HG03520 (cell line): ENCODE results near the gene FAM174B.
A peak's percentile ranks its signal among the peaks of the same experiment; 100 is the strongest.

ENCODE experiments used
- ATAC-seq: cut with Tn5 transposase; IDR thresholded peaks from one replicate; pipeline ENCODE4 v1.9.1; 2021; ENCODE audit warnings: mild to moderate bottlenecking, moderate library complexity; ENCODE audit not compliant: unreplicated experiment

Gene FAM174B

DNA sequence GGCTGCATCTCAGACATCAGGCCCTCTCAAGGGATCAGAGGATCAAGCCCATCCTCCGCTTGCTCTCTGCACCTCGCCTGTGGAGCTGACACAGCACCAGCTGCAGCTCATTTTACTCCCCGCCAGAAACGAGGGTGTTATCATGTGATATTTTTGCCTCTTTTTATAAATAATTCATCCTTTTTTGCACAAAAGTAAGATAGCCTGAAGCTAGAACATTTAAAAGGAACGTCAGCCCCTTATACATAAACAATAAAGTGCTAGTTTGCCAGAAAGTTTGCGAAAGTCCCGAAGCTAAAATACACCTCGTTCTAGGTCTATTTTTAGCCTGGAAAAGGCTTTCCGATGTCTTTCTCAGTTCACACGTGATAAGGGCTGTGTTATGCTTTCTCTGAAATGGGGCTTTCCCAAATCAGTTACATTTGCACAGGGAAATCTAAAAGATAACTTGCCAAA lies 9.6 kb upstream of the FAM174B start:
- ATAC-seq, result no peak

DNA sequence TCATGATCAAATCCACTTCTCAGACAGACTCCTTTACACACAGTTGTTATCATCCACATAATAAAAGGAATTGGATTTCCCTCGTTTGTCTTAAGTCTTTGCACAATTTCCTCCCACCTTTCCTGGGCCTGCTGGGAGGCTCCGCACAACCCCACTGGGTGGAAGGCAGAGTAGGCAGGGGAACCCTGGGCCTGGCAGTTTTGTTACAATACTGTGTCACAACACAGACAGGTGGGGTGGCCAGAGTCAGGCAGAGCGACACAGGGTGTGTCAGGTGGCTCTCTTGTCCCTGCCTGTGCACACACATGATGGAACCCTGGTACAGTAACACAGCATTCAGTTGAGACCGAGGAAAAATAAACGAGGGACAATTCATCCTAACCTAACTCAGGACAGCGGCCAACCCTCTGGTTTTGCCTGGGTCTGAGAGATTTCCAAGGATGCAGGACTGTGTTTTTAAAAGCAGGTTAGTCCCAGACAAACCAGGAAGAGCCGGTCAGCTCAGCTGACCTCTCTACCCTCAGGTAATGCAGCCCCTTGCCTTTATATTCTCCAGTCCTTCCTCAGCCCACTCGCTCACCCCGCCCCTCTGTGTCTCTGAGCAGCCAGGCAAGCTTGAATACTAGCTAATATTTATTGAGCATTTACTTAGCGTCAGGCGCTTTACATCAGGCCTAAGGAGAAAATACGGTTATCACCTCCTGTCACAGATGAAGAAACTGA lies 8.8 kb upstream of the FAM174B start:
- no peak for ATAC-seq

DNA sequence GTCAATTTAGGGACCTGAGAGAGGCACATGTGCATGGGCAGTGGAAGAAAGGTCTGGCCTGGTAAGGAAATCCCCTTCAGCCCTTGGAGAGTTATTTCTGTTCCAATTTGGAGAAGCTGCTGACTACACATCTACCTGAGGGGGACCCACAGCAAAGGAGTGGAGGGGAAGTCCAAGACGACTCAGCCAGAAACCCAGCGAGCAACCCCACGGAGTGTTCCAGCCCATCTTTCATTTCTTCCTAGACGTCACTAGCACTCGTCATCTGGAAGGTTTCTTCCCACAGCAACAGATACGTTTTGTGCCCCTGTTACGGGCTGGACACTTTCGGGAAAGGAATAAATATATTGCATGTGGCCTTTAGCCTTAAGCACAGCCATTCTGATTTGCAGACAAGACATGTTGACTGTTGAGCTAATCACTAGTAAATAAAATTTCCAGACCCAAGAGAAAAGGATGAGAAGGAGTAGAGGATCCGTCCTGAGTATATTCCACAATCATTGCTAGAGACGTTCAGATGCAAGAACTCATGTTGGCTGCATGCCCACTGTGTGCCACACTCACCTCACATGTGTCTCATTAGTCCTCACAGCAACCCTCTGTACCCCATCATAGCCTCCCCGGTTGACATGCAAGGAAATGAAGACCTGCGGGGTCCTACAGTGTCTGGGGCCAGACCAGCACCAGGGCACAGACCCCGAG lies 7.8 kb upstream of the FAM174B start:
- ATAC-seq, result peak; percentile 58

DNA sequence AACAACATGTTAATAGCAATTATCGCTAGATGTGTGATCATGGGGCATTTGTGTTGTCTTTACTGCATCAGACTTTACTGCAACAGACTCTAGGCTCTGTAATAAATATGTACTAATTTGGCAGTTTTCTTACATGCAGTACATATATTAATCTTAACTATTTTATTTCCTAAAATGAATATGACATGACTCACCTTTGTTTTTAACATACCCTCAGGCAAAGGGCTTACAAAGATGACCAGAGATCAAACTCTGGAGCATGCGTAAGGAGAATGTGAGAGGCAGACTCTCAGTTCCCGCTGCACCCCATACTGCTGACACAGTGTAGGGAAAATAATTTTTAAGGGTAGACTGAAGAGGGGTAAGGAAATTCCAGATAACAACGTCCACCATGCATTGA lies 7.2 kb upstream of the FAM174B start:
- ATAC-seq, result no peak

DNA sequence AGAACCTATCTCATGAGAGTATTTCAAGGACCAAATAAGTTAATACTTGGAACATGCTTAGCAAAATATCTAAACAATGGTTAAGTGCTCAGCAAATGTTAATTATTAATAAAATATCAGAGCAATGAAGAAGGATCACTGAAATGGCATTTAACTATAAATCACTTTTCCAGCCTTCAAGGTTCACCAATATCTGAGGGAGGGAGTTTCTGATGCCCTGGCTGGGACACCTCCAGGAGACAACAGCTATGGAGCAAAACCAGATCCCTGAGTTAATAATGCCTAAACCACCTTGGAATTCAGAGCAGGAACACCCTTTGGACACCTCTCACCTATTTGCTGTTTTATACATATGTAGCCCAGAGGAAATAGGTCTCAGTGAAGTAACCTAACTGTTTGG lies 6.4 kb upstream of the FAM174B start:
- no peak for ATAC-seq

DNA sequence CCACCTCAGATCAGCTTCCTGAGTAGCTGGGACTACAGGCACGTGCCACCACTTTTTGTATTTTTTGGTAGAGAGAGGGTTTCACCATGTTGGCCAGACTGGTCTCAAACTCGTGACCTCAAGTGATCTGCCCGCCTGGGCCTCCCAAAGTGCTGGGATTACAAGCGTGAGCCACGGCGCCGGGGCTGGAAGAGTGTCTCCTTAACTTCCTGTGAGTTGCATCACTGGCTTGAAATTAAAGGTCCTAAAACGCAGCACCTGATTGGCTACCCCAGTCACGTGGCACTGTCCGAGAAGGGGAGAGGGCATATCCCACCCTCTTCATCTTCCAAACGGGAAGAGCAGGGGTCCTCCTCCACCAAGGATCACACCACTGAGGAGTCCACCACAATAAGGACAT lies 5.5 kb upstream of the FAM174B start:
- ATAC-seq, result no peak

DNA sequence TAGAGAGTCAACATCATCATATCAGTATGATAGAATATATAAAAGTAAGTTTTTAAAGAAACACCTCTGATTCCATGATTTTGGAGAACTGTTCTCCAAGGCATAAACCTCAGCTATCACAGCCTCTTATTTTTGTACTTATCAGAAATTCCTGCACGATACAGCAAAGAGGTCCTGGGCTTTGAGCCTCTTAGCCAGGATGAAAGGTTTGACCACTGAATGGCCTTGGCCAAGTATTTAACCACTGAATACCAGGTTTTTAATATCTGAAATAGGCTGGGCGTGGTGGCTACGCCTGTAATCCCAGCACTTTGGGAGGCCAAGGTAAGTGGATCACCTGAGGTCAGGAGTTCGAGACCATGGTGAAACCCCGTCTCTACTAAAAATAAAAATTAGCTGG lies 1.9 kb upstream of the FAM174B start:
- ATAC-seq, result no peak

DNA sequence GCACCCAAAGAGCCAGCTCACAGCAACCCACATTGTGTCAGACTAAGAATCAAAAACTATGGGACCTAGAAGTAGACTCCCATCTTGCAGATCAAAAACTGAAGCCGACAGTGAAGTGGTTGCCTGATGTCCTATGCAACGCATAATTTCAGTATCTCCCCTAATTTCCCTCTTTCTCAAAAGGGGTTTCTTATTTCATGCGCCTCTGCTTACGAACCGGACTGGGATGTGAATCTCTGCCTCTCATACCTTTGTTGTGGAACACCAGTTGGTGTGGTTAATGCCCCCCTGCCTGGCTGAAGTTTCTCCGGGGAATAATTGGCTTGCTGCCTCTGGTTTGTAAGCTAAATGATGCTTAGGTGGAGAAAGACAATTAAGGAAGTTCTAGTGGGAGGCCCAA lies 514 bp upstream of the FAM174B start:
- ATAC-seq, result no peak

DNA sequence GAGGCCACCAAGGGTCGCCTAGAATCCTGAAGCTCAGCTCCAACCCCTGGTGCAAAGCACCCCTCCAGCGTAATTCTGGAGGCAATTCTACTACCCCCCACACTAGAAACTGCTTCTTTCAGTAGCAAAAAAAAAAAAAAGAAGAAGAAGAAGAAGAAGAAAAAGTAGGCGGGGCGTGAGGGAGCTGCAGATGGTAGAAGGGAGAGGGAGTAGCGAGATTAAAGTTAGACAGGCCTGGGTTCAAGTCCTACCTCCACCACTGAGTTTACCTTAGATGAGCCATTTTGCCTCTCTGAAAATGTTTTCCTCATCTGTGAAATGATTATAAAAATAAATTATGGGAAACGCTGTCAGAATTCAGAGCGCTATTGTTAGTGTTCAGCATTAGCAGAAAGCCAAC lies 913 bp downstream of the FAM174B start:
- no peak for ATAC-seq

DNA sequence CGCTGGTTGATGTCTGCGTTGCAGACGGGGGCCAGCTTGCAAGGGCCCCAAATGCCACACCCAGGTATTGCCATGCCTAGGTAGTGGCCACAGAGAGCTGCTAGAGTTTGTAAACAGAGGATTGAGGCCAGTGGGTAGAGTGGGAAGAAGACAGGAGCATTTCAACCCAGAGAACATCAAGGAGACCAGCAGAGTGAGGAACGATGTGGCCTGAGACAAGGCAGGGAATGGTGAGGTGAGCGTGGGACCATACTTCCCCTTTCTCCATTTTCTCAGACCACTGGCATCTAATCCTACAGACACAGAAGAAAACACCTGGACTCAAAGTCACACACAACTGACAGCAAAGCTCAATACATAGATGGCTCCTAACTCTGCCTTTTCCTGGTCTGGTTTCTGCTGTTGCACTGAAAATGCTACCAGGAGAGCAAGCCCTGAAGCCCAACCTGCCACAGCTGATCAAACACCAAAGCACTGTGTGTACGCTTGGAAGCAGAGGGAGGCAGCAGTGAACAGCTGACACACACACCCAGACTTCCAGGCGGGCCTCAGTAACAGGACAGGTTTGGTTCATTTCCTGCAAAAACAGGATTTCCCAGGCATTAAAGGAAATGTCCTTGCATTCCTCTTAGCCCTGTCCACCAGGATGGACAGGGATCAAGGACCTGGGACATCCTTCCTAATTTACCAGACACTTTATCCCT lies 1.6 kb downstream of the FAM174B start:
- no peak for ATAC-seq

DNA sequence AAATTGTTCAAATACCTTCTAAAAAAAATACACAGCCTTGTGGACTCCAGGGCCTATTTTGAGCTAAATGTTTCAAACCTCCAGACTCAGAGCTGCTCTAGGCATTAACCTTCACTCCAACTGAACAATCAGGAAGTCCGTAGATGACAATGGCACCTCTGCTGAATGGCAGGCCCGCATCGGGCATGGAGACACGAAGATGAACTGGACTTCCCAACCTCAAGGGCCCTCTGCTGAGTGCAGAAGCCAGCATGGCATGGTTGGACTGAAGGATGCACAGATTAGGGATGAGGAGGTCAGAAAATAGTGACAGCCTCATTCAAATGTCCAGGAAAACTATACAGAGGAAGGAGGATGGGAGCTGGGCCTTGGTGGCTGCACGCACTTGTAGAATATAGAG lies 2.2 kb downstream of the FAM174B start:
- ATAC-seq, result no peak

DNA sequence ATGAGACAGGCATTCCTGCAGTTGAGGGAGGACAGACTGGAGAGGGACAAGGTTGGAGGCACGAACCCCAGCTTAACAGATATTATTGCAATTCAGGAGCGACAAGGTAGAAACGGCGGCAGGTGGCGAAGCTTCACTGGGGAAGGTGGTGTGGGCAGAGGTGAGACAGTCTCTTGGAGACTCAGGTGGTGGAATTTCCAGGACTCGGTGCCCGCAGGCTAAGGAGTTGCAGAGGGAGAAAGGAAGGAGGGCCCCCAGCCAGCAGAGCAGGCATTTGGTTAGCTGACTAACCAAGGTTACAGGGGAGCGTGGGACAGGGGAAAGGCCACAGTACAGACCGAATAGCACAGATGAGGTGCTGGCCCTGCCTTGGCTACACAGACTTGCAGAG lies 3.0 kb downstream of the FAM174B start:
- ATAC-seq, result no peak

DNA sequence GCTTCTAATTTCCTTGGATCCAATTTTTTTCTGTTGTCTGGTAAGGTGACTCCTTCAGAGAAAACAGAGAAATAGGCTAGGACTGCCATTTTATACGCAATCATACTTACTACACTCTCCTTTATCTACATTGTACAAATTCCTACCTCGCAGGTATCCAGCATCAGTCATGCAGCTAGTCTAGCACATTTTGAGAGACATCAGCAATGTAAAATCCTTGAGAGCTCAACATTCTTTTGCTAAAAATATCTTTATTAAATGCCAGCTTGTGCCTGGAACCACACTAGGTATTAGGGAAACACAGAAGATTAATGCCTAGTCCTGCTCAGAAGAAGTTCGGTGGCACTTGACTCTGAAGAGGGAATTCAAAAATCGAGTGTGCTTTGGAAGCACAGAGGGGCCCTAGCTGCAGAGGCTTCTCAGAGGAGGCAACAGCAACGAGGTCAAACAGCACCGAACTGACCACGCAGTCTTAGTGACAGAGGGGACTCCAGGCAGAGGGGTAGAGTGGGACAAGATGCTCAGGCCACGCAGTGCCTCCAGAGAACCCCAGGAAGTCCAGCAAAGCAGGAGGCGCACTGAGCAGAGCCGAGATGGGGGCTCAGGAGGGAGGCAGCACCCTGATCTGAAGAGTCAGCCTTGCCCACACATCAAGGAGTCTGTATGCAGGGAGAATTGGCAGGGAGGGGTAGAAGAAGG lies 3.5 kb downstream of the FAM174B start:
- ATAC-seq, result no peak

DNA sequence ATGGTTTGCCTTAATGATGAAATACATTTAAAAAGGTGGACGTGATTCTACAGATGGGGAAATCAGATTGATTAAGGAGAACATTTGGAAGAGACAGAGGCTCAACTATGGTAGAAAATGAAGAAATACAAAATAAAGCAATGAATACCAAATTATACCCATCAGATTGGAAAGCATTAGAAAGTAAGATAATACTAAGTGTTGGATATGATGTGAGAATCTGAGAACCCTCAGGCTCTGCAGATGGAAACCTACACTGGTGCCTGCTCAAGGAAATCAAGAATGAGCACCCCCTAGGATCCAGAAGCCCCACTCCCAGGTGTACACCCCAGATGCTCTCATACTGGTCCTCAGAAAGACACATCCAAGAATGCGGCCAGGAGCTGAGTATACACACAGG lies 4.6 kb downstream of the FAM174B start:
- ATAC-seq, result no peak

DNA sequence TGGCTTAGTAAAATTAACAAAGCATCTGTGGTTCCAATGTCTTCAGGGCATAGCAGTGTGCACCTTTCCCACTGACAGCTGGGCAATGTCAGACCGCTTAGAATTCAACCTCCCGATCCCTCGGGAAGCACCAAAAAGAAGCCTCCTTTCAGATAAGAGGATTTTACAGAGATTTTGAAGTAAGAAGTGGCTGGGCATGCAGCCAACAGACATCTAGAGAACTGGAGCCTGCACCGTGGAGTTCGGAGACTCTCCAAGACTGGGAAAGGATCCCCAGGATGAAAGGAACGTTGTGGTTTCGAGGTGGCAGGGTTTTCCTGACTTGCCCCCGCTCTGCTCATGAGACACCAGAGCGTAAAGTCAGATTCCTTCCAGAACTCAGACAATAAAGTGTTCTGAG lies 5.3 kb downstream of the FAM174B start:
- ATAC-seq, result no peak

DNA sequence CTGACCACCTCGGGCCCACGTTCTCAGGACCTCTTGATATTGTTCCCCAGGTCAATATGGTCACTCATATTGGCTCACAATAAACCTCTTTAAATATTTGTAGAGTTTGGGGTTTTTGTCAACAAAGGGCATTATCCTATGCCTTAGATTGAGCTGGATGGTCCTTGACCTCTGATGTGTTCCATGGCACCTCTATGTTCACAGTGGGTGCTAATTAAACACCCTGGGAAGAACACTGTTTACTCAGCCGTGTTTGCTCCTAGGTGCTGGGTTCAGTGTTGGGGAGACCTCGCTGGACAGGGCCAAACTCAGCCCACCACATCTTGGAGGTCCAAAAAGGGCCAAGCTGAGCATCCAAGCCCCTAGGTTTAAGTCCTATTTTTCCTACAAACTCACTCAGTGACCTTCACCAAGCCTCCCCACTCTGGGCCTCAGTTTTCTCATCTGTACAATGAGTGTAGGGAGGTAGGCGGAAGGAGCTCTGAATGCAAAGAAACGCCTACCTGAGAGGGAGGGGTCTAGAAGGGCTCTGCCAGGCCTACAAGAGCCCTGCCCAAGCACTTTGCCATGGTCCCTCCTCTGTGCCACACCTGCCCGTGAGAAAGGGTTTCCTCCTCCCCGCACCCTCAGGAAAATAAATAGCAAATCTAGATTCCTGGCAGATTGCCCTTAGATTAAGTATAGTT lies 7.2 kb downstream of the FAM174B start:
- no peak for ATAC-seq

DNA sequence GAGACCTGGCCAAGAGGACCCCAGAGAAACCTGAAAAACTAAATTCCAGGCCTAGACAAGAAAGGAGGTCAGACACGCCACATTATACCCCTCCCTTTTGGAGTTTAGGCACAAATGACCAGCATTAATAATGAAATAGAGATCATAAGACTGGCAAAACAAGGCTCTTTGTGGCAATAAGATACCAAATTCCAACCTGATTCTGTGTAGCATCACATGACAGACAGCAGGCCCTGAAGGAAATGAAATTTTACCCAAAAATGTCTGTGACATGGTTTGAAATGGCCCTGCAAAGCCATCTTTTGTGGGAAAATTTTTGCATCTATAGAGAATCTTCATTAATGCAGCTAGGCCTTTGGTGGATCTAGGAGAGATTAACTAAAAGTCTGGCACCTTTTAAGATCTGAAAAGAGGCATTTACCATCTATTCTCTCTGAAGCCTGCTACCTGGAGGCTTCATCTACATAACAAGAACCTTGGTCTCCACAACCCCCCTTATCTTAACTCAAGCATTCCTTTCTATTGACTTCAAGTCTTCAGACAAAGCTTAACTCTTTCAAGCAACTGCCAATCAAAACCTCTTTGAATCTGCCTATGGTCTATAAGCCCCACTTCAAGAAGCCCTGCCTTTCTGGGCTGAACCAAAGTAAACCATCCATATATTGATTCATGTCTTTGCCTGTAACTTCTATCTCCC lies 8.0 kb downstream of the FAM174B start:
- no peak for ATAC-seq

DNA sequence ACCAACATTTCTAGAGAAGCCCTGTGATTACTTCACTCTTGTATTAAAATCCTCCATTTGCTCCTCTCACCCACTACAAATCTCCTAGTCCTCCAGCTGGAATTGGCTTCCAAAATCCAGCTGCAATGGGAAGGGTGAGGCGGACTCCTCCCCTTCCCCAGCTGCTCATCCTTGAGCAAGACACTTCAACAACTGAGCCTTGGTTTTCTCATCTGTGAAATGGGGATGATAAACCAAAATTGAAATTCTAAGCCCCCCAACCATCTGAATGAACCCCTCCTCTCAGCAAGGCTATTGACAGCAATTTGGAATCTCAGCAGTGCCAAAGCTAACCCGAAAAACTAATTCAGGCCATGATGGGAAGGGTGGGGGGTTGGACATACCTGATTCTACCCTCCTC lies 9.4 kb downstream of the FAM174B start:
- no peak for ATAC-seq

DNA sequence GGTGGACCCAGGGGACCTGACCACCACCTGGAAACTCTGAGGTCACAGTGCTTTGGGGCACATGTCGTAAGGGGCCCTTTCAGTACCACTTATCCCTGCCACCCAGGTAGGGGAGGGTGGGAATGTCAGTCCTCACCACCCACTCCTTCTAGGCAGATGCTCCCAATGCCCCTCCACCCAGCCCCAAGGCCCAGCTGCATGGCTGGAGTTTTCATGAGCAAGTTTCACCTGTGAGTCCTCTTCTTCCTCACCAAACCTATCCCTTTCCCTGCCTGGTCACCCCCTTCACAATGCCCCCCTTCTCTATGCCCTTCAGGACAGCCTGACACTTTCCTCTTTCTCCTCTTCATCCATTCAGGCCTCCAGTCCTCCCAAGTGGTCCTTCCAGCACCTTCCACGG lies 9.8 kb downstream of the FAM174B start:
- ATAC-seq, result no peak

DNA sequence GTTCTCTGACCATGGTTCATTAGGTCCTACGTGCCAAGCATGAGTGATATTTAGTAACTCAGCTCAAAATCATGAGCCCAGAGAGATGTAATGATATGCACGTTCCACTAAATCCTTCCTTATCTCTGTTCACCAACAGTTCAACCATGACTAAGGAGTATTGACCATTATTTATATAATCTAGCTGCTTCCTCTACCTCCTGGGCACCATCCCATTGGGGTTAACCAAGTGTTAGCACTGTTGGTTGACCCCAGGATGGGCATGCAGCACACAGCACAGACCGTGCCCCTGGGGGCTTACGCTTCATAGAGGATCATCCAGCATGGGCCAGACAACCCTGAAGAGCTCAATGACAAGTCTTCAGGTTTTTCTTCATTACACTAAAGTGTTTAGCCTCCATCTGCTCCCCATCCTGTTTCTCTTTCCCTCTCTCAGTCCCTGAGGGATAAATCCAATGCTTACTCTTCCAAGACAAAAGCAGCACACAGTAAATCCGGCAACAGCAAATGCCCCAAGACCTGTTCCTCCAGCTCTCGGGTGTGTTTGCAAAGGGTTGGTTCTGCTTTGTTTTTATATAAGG lies 10.4 kb downstream of the FAM174B start:
- ATAC-seq, result no peak
